GM19467 (cell line): Measurements from ENCODE around the gene C10orf105.

Experiments
- ATAC-seq: cut with Tn5 transposase; IDR thresholded peaks from one replicate; pipeline ENCODE4 v1.9.1; 2021; ENCODE audit warnings: mild to moderate bottlenecking, moderate library complexity; ENCODE audit not compliant: unreplicated experiment

C10orf105 gene

GRCh38 chr10:71752391-71753090, 33.0 kb upstream of the C10orf105 start:
- no peak for ATAC-seq

GRCh38 chr10:71751515-71752224, 32.1 kb upstream of the C10orf105 start:
- ATAC-seq: no peak

- ATAC-seq: no peak
Measured at GRCh38 chr10:71750986-71751385, 31.4 kb upstream of the C10orf105 start.

- no peak for ATAC-seq
Measured at GRCh38 chr10:71750124-71750841, 30.7 kb upstream of the C10orf105 start.

GRCh38 chr10:71749396-71749795, 29.8 kb upstream of the C10orf105 start:
- no peak for ATAC-seq

GRCh38 chr10:71748671-71749191, 29.2 kb upstream of the C10orf105 start:
- ATAC-seq: no peak

GRCh38 chr10:71747551-71748523, 28.3 kb upstream of the C10orf105 start:
- ATAC-seq: no peak

- ATAC-seq: no peak
Measured at GRCh38 chr10:71747039-71747531, 27.5 kb upstream of the C10orf105 start.

GRCh38 chr10:71746344-71747037, 26.9 kb upstream of the C10orf105 start:
- no peak for ATAC-seq

- ATAC-seq: no peak
Measured at GRCh38 chr10:71745664-71746250, 26.2 kb upstream of the C10orf105 start.

GRCh38 chr10:71744897-71745663, 25.5 kb upstream of the C10orf105 start:
- ATAC-seq: no peak

- no peak for ATAC-seq
Measured at GRCh38 chr10:71743866-71744265, 24.3 kb upstream of the C10orf105 start.

GRCh38 chr10:71743089-71743838, 23.7 kb upstream of the C10orf105 start:
- ATAC-seq: no peak

- no peak for ATAC-seq
Measured at GRCh38 chr10:71742301-71743088, 22.9 kb upstream of the C10orf105 start.

- ATAC-seq: no peak
Measured at GRCh38 chr10:71741671-71742070, 22.1 kb upstream of the C10orf105 start.

GRCh38 chr10:71741029-71741428, 21.5 kb upstream of the C10orf105 start:
- ATAC-seq: no peak

- ATAC-seq: no peak
Measured at GRCh38 chr10:71740069-71740653, 20.6 kb upstream of the C10orf105 start.
